GM04503 (cell line): ENCODE measurements around the gene NYNRIN.

Source experiments
- DNase-seq: peaks from one replicate; pipeline ENCODE4 v3.0.0-alpha.2; 2012; ENCODE audit warnings: low read depth

The NYNRIN gene

GRCh38 chr14:24415421-24416253 is 16.8 kb downstream of the NYNRIN start:
- no peak for DNase-seq

GRCh38 chr14:24416254-24416931 is 17.6 kb downstream of the NYNRIN start:
- no peak for DNase-seq

GRCh38 chr14:24416932-24417619 is 18.3 kb downstream of the NYNRIN start:
- DNase-seq, result no peak

GRCh38 chr14:24417832-24418491 is 19.2 kb downstream of the NYNRIN start:
- no peak for DNase-seq

GRCh38 chr14:24418492-24418873 is 19.7 kb downstream of the NYNRIN start:
- no peak for DNase-seq

- no peak for DNase-seq
Measured at GRCh38 chr14:24422261-24422660, 23.5 kb downstream of the NYNRIN start.

- DNase-seq, result no peak
Measured at GRCh38 chr14:24422694-24423601, 24.1 kb downstream of the NYNRIN start.

- no peak for DNase-seq
Measured at GRCh38 chr14:24425704-24426103, 26.9 kb downstream of the NYNRIN start.

- DNase-seq, result no peak
Measured at GRCh38 chr14:24426150-24426911, 27.5 kb downstream of the NYNRIN start.

GRCh38 chr14:24426912-24427536 is 28.2 kb downstream of the NYNRIN start:
- DNase-seq, result no peak

- no peak for DNase-seq
Measured at GRCh38 chr14:24427537-24428508, 29.0 kb downstream of the NYNRIN start.

- DNase-seq, result no peak
Measured at GRCh38 chr14:24428628-24429394, 30.0 kb downstream of the NYNRIN start.

GRCh38 chr14:24429395-24430142 is 30.8 kb downstream of the NYNRIN start, which contains the start of the genes CBLN3 and KHNYN:
Gene CBLN3 (minus strand): TSS chr14:24429668. CDS start chr14:24429054, 614 bp downstream.
Gene KHNYN (plus strand): TSS chr14:24429954. CDS start chr14:24430731, 777 bp downstream.
- DNase-seq, result peak; percentile 69

- DNase-seq, result no peak
Measured at GRCh38 chr14:24430143-24430681, 31.4 kb downstream of the NYNRIN start.

- no peak for DNase-seq
Measured at GRCh38 chr14:24430682-24431568, 32.1 kb downstream of the NYNRIN start.
